ENCODE data around the gene THRB. TPM values are rescaled to one million over a fixed set of nuclear protein-coding genes. Genes with fewer than 3 reads are reported as not detected.
"Not testable (repeated sequence)": the region's sequence is repeated elsewhere in the genome, so short reads cannot be mapped to it uniquely, and the experiment has no call there.

Gene THRB
- total RNA-seq, 2 donors from 2014 or later, result 0.24 to 0.26 TPM

DNA sequence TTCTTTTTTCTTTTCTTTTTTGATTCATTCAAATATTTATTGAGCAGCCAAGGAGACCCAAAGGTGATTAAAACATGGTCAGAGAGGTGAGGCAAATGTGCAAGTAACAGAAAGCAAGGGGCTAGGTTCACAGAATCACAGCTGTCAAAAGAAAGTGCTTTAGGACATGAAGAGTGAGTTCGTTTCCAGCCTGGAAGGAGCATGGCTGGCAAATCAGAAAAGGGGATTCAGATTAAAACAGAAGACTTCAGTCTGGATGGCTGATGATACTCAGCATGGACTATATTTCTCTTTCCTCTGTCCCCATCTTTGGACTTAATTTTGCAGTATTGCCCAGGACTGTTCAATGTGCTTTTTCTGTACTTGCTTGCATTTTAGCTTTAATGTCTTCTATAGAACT, 398.4 kb downstream of the THRB start:
- TF ChIP-seq, protein P1, sequence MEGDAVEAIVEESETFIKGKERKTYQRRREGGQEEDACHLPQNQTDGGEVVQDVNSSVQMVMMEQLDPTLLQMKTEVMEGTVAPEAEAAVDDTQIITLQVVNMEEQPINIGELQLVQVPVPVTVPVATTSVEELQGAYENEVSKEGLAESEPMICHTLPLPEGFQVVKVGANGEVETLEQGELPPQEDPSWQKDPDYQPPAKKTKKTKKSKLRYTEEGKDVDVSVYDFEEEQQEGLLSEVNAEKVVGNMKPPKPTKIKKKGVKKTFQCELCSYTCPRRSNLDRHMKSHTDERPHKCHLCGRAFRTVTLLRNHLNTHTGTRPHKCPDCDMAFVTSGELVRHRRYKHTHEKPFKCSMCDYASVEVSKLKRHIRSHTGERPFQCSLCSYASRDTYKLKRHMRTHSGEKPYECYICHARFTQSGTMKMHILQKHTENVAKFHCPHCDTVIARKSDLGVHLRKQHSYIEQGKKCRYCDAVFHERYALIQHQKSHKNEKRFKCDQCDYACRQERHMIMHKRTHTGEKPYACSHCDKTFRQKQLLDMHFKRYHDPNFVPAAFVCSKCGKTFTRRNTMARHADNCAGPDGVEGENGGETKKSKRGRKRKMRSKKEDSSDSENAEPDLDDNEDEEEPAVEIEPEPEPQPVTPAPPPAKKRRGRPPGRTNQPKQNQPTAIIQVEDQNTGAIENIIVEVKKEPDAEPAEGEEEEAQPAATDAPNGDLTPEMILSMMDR (conservative IDR thresholded peaks at IDR 0.05), result no peak
- Histone ChIP-seq H3K9ac (ENCODE audit: extremely low read depth, low read length, poor library complexity, severe bottlenecking) (no peak overlapping the region), H3K36me3 (ENCODE audit: control insufficient read depth, insufficient read depth, low read length) (no peaks in the 10 kb centered on the region), H3K4me1 (ENCODE audit: control insufficient read depth, insufficient read depth, low read length) (no peaks in the 10 kb centered on the region), H3K27ac (ENCODE audit: low read depth, low read length) (no peak overlapping the region), H3K4me3 (ENCODE audit: low read length) (no peak overlapping the region), H3K9me3 (ENCODE audit: control insufficient read depth, low read length) (no peaks in the 10 kb centered on the region), H3K27me3 (ENCODE audit: control insufficient read depth, insufficient read depth, low read length, poor library complexity, severe bottlenecking) (peaks cover 52% of the 10 kb centered on the region)
- Mint-ChIP-seq H3K4me1 (no peaks in the 10 kb centered on the region), H3K27me3 (ENCODE audit: insufficient read depth) (peaks cover 48% of the 10 kb centered on the region), H3K9me3 (peaks cover 6% of the 10 kb centered on the region), H3K36me3 (ENCODE audit: low read depth) (no peaks in the 10 kb centered on the region), H3K4me3 (no peak overlapping the region), H3K27ac (no peak overlapping the region)
- WGBS, 2 experiments (ENCODE audit: insufficient coverage in 1 of 2, insufficient read length in 1 of 2), result 82 to 86% methylated on average over 1 of the region's 1 CpG
- no peak for DNase-seq

DNA sequence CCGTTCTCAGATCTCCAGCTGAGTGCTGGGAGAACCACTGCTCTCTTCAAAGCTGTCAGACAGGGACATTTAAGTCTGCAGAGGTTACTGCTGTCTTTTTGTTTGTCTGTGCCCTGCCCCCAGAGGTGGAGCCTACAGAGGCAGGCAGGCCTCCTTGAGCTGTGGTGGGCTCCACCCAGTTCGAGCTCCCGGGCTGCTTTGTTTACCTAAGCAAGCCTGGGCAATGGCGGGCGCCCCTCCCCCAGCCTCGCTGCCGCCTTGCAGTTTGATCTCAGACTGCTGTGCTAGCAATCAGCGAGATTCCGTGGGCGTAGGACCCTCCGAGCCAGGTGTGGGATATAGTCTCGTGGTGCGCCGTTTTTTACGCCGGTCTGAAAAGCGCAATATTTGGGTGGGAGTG, 399.8 kb downstream of the THRB start:
- H3K4me3 Mint-ChIP-seq; H3K9me3 Mint-ChIP-seq; H3K36me3 ChIP-seq (ENCODE audit: control insufficient read depth, insufficient read depth, low read length); H3K36me3 Mint-ChIP-seq (ENCODE audit: low read depth); H3K9me3 ChIP-seq (ENCODE audit: control insufficient read depth, low read length); H3K4me1 Mint-ChIP-seq; H3K4me3 ChIP-seq (ENCODE audit: low read length); H3K4me1 ChIP-seq (ENCODE audit: control insufficient read depth, insufficient read depth, low read length); H3K27ac Mint-ChIP-seq; H3K27ac ChIP-seq (ENCODE audit: low read depth, low read length); H3K9ac ChIP-seq (ENCODE audit: extremely low read depth, low read length, poor library complexity, severe bottlenecking); DNase-seq: not testable (repeated sequence)
- peaks cover 36% of the 10 kb centered on the region for H3K27me3 Mint-ChIP-seq (ENCODE audit: insufficient read depth)
- 36% methylated on average over 3 of the region's 17 CpGs; no CpG with 5 or more reads in 1 of the 2 experiments for WGBS, 2 experiments (ENCODE audit: insufficient coverage in 1 of 2, insufficient read length in 1 of 2)
- H3K27me3 ChIP-seq (ENCODE audit: control insufficient read depth, insufficient read depth, low read length, poor library complexity, severe bottlenecking), result peaks cover 38% of the 10 kb centered on the region

DNA sequence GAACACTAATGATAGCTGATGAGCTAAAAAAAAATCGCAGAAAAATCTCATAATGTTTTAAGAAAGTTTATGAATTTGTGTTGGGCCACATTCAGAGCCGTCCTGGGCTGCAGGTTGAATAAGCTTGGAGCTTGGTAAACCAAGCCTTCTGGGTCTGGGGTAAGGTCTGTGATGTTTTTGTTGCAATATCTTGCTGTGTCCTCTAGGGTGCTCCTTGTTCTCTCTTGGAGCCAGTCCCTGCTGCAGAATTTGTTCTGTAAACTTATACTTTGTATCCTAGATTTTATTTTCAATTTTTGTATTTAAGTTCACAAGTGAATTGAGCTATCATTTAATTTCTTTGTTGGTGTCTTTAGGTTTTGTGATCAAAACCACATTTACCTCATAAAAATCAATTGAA, 405.9 kb downstream of the THRB start:
- Mint-ChIP-seq H3K4me1 (no peaks in the 10 kb centered on the region), H3K27me3 (ENCODE audit: insufficient read depth) (peaks cover 7% of the 10 kb centered on the region), H3K9me3 (no peaks in the 10 kb centered on the region), H3K4me3 (no peak overlapping the region), H3K27ac (no peak overlapping the region), H3K36me3 (ENCODE audit: low read depth) (no peaks in the 10 kb centered on the region)
- H3K4me3 ChIP-seq (ENCODE audit: low read length), result no peak overlapping the region
- no peaks in the 10 kb centered on the region for H3K9me3 ChIP-seq (ENCODE audit: control insufficient read depth, low read length)
- DNase-seq, result peak; percentile 43
- H3K9ac ChIP-seq (ENCODE audit: extremely low read depth, low read length, poor library complexity, severe bottlenecking), result no peak overlapping the region
- no peak overlapping the region for H3K27ac ChIP-seq (ENCODE audit: low read depth, low read length)
- 47 to 63% methylated on average over 2 of the region's 2 CpGs for WGBS, 2 experiments (ENCODE audit: insufficient coverage in 1 of 2, insufficient read length in 1 of 2)
- no peaks in the 10 kb centered on the region for H3K27me3 ChIP-seq (ENCODE audit: control insufficient read depth, insufficient read depth, low read length, poor library complexity, severe bottlenecking)
- TF ChIP-seq, protein P1 (conservative IDR thresholded peaks at IDR 0.05), result peak; percentile 74
- H3K36me3 ChIP-seq (ENCODE audit: control insufficient read depth, insufficient read depth, low read length), result no peaks in the 10 kb centered on the region
- H3K4me1 ChIP-seq (ENCODE audit: control insufficient read depth, insufficient read depth, low read length), result no peaks in the 10 kb centered on the region

DNA sequence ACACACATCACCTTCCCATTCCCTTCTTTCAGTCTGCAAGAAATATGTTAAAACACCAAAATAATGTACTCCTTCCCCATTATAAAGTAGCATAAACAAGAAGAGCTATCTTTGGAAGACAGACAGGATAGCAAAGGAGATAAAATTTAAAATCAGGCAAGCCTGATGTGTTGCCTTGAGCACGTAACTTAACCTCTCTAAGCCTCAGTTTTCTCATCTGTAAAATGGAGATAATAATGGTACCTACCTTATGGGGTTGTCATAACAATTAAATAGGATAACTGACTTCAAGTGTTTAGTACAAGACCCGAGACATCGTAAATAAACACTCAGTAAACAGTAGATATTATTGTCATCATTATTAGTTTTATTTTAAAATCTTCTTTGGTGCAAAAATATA, 407.2 kb downstream of the THRB start:
- Mint-ChIP-seq H3K27ac (no peak overlapping the region), H3K27me3 (ENCODE audit: insufficient read depth) (peaks cover 9% of the 10 kb centered on the region), H3K4me3 (no peak overlapping the region), H3K4me1 (no peaks in the 10 kb centered on the region), H3K36me3 (ENCODE audit: low read depth) (no peaks in the 10 kb centered on the region), H3K9me3 (no peaks in the 10 kb centered on the region)
- Histone ChIP-seq H3K27ac (ENCODE audit: low read depth, low read length) (no peak overlapping the region), H3K9me3 (ENCODE audit: control insufficient read depth, low read length) (no peaks in the 10 kb centered on the region), H3K4me1 (ENCODE audit: control insufficient read depth, insufficient read depth, low read length) (no peaks in the 10 kb centered on the region), H3K36me3 (ENCODE audit: control insufficient read depth, insufficient read depth, low read length) (no peaks in the 10 kb centered on the region), H3K4me3 (ENCODE audit: low read length) (no peak overlapping the region), H3K27me3 (ENCODE audit: control insufficient read depth, insufficient read depth, low read length, poor library complexity, severe bottlenecking) (no peaks in the 10 kb centered on the region), H3K9ac (ENCODE audit: extremely low read depth, low read length, poor library complexity, severe bottlenecking) (no peak overlapping the region)
- TF ChIP-seq, protein P1 (conservative IDR thresholded peaks at IDR 0.05), result no peak
- WGBS, 2 experiments (ENCODE audit: insufficient coverage in 1 of 2, insufficient read length in 1 of 2), result 83 to 100% methylated on average over 1 of the region's 3 CpGs
- DNase-seq, result no peak
